ENCODE results near the gene ALG1.
"Not testable (repeated sequence)": the region's sequence is repeated elsewhere in the genome, so short reads cannot be mapped to it uniquely, and the experiment has no call there.

The ALG1 gene

DNA sequence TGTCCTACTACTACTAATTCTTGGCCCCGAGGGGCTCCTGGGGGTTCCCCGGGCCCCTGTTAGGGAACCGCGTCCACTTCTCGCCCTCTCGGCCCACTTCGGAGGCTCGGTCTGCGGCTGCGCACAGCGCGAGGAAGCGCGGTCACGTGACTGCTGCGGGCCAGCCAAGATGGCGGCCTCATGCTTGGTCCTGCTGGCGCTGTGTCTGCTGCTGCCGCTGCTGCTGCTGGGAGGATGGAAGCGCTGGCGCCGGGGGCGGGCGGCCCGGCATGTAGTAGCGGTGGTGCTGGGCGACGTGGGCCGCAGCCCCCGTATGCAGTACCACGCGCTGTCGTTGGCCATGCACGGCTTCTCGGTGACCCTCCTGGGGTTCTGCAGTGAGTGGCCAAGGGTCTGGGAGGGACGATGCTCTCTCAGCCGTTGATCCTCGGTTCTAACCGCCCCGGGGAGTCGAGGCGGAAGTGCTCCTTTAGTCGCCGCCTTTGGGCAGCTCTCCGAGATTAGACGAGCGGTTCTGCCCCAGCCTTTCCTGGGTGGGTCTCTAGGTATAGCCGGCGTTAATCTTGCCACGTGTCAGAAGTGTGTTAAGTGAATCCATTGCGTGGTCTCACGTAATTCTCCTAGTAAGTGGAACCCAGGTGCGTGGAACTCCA, at the start of gene ALG1:
Gene ALG1 (plus strand): TSS at position 163 of the 653 bp plus-strand sequence. CDS start 7 bp downstream, at position 170.
- DNase-seq: peak; percentile 86 to 88

DNA sequence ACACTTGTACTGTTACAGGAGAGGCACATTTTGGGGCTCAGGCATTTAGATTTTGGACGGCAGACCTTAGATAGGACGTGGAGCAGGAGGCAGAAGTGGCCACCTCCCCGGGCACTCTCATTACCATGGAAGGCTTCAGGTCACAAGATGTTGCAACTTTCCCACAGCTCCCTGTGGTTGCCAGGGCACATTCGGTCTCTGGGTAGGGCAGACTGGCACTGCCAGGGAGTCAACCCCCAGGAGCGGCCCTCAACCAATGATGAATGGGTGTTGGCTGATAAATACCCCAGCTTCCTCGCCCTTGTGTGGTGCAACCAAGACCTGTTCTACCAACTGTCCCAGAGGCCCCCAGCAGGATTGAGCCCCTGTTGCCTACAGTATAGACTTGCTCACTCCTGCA, 49.1 kb upstream of the ALG1 start:
- DNase-seq: no peak

GRCh38 chr16:5024632-5025031, 47.0 kb upstream of the ALG1 start:
- no peak for DNase-seq

- DNase-seq: no peak
Observed at GRCh38 chr16:5025171-5025632, 46.4 kb upstream of the ALG1 start.

DNA sequence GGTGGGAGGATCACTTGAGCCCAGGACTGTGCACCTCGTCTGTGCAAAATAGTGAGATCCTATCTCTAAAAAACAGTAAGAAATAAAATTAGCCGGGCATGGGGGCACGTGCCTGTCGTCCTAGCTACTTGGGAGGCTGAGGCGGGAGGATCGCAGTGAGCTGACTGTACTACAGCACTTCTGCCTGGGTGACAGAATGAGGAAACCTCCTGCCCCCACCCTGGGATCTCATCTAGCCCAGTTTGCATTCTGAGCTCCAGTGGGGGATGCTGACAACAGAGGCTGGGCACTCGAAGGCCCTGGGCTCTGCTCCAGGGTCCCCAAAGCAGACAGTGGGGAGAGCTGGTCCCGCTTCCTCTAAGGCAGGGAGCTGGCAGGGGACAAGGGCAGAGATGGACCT, 45.0 kb upstream of the ALG1 start:
- DNase-seq: no peak

- DNase-seq: no peak
Observed at GRCh38 chr16:5027086-5027485, 44.6 kb upstream of the ALG1 start.

- DNase-seq: no peak
Observed at GRCh38 chr16:5027575-5028235, 43.9 kb upstream of the ALG1 start.

- DNase-seq: no peak
Observed at GRCh38 chr16:5028950-5029475, 42.6 kb upstream of the ALG1 start.

- no peak for DNase-seq
Observed at GRCh38 chr16:5030251-5030870, 41.3 kb upstream of the ALG1 start.

DNA sequence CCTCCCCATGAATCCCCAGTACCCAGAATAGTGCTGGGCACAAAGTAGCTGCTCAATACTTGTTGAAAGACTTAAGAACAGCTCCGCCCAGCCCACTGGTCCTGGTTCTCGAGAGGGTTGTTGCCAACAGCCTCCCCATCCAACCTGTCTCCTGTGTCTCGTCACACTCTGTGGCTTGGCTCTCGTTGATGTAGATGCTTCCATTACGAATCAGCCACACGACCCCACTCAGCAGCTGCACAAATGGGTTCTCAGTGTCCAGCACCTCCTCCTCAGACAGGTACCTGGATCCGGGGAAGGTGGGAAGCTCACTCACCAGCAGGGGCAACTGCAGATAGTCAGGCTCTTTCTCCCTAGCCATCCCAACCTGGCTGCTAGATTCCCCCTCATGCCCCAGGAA, 40.0 kb upstream of the ALG1 start:
- DNase-seq: no peak

DNA sequence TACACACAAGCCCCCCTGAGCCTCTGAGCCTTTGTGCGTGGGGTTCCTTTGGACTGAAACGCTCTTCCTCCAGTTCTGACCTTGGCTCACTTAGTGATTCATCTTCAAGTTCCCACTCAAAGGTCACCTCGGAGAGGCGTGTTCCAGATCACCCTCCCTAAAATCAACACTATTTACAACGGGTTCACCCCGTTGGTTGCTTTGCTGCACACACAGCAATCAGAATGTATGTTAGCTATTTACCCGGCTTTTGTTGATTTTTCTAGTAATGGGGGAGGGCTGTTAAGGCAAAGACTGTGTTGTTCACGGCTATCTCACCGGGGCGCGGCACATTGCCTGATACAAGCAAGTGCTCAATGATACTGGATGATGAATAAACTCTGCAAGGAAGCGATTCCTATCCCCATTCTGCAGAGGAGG, 38.9 kb upstream of the ALG1 start:
- no peak for DNase-seq

DNA sequence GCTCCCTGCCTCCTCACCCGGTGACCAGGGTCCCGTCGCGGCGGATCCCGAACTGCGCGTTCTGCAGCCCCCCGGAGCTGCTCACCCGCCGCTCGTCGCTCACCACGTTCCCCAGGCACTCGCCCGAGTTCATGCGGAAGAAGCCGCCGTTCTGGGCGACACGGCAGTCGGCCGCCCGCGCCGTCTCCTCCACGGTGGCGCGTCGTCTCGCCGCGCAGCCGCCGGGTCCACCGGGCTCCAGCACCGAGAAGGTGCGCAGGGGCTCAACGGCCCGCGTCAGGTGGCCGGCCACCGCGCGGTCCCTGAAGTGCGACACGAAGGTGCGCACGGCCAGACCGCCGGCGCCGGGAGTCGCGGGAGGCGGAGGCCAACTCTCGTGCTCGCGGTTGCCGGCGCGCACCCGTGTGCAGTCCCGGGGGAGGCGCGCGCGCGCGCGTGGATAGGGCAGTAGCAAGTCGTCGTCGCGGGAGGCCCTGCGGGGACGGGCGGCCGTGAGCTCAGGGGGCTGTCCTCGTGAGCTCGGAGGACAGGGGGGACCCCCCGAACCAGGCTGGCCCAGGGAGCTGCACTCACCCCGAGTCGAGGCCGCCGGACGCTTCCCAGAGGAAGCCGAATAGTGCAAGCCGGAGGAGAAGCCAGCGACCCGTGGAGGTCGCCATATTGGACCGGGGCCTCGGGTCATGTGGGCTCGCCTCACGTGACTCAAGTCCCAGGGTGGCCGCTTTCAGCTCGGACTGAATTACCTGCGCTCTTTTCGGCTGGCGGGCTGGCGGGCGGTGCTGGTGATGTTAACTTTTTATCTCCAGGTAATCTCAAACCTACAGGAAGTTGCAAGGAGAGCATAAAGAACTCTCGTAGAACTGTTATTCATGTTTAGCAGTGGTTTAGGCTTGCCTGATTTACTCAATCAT, 38.1 kb upstream of the ALG1 start, which contains the start of gene NAGPA:
Gene NAGPA (minus strand): TSS at position 680 of the 911 bp plus-strand sequence. CDS start 21 bp downstream, at position 659.
- peak; percentile 79 to 83 for DNase-seq

GRCh38 chr16:5034167-5034523, 37.5 kb upstream of the ALG1 start:
- DNase-seq: no peak

GRCh38 chr16:5035909-5036227, 35.8 kb upstream of the ALG1 start:
- no peak for DNase-seq

GRCh38 chr16:5036228-5037156, 35.2 kb upstream of the ALG1 start:
- DNase-seq: no peak

DNA sequence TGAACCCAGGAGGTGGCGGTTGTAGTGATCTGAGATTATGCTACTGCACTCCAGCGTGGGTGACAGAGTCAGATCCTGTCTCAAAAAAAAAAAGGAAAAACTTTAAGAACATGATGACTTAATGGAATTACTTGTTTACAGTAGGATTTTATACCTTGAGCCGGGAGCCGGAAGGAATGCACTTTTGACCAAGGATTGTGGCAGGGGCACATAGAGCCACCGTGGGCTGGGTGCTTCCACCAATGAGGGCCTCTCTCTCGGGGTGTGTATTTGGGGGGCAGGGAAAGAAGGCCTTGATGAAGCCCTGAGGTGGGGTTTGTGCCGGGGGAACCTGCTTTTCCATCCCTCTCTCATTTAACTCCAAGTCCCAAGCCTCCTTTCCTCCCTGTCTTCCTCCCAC, 31.2 kb upstream of the ALG1 start:
- DNase-seq: no peak

- no peak for DNase-seq
Observed at GRCh38 chr16:5041600-5042133, 30.0 kb upstream of the ALG1 start.

DNA sequence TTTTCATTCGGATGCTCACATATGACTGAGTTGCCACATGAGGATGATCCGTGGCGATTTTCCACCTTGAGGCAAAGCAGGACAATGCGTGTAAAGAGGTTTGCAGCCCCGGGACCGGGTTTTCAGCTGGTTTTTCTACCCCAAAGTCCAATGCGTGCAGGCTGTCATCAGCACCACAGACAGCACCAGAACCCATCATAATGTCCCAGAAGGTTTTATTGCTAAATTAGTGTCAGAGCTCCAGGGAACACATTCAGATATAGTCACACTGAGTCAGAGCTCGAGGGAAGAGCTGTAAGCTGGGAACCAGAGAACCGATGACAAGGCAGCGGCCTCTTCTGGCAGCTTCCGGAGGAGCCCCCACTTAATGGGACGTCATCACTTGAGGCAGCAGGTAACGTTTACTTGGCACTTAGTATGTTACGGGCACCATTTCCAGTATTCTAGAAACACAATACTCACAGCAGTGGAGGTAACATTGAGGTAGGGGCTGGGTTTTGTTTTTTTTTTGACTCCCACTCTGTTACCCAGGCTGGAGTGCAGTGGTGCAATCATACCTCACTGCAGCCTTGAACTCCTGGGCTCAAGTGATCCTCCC, 29.0 kb upstream of the ALG1 start:
- no peak for DNase-seq

GRCh38 chr16:5044011-5044540, 27.6 kb upstream of the ALG1 start:
- no peak for DNase-seq

DNA sequence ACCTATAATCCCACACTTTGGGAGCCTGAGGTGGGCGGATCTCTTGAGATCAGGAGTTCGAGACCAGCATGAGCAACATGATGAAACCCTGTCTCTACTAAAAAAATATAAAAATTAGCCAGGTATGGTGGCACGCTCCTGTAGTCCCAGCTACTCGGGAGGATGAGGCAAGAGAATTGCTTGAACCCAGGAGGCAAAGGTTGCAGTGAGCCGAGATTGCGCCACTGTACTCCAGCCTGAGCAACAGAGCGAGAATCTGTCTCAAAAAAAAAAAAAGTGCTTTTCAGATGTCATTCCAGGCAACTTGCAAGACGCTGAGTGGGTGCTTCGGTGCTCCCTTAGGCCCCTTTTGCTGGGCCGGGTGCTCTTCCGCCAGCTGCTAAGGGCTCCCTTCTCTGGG, 27.1 kb upstream of the ALG1 start:
- not testable (repeated sequence) for DNase-seq
